ENCODE results near the gene MTHFD1.

Gene MTHFD1

DNA sequence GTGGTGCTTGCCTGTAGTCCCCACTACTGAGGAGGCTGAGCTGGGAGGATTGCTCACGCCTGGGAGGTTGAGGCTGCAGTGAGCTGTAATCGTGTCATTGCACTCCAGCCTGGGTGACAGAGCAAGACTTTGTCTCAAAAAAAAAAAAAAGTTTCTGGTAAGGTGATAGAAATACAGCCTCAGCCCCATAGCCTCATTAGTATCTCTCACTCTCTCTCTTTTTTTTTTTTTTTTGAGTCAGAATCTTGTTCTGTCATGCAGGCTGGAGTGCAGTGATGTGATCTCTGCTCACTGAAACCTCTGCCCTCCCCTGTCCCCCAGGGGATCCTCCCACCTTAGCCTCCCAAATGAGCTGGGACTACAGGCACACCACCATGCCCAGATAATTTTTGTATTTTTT lies 19.2 kb downstream of the MTHFD1 start:
- DNase-seq, result no peak

DNA sequence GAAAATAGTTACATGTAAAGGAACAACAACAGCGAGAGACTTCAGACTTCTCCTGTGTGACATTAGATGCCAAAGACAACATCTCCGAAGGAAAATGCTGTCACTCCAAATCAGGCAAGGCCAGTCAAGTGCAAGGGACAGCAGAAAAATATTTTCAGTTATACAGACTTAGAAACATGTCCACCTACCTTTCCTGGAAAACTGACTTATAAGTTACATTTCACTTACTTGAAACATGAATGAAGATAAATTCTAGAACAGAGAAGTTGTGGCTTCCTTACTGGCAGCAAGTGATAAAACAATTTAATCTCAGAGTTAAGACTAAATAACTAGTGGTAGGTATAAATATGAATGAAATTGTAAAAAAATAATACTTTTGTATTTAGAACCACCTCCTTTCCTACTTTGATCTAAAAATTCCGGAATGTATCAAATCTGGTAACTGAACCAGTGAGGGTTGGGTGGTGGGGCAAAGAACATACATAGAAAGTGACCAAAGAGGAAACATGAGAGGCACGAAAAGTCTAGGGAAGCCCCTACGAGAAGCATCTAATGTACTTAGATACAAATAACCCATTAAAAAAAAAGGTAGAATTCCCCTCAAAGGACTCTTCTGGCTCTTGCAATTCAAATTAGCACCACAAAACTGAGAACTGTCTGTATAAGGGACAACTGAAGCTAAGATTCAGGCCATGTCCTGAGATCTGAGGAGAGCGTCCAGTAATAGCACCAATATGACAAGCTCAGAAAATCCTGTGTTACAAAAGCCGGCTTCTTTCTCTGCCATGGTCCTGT lies 21.2 kb downstream of the MTHFD1 start:
- no peak for DNase-seq

DNA sequence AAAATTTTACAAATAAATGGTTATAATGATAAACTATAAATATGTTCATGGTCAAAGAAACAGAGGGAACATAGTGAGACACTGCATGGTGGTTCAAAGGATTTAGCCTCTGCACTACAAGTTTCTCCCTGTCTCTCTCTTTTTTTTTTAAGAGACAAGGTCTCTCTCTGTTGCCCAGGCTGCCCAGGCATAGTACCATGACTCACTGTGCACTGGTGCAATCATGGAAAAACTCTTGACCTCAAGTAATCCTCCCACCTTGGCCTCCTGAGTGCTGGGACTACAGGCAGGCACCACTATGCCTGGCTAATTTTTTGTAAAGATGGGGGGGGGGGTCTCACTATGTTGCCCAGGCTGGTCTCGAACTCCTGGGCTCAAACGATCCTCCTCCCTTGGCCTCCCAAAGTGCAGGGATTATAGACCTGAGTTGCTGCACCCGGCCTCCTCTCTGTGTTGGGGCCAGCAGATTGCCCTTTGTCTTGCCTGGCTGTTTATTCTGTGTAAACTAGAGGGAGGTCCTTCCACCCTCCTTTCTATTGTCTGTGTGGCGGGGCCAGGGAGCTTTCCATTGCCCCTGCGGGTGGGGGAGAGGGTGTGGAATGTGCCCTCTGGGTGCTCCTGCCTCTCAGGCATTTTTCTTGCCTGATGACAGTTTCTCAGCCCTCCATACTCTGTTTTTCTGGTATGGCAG lies 22.1 kb downstream of the MTHFD1 start:
- no peak for DNase-seq

DNA sequence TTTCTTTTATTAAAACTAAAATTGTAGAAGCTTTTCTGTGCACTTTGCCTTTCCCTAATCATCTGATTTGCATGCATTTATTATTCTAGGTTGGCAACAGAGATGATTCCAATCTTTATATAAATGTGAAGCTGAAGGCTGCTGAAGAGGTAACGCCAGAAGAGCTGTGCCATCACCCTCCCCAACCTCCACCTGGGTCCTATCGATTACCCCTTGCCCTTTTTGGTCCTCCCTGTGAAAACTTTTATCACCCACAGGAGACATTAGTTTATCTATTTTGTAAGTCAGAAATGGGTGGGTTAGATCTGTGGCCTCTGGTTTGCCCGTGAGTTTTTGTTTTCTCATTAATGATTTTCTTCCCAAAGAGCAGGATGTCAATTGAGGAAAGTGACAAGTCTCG lies 22.8 kb downstream of the MTHFD1 start:
- no peak for DNase-seq

DNA sequence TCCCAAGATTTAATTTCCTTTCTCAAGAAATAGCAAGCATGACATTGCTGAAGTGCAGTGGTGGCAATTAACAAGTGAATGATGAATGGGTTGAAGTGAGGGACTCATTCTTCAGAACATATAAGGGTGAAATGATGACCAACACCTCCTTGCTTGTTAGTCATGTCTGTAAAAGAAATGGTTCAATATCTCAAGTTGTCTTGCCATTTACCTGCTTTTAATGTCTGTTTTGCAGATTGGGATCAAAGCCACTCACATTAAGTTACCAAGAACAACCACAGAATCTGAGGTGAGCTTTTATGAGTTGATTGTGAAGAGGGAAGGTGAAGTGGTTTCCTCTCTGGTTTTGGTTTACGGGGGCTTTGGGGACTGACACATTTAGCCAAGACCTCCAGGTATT lies 24.1 kb downstream of the MTHFD1 start:
- no peak for DNase-seq

DNA sequence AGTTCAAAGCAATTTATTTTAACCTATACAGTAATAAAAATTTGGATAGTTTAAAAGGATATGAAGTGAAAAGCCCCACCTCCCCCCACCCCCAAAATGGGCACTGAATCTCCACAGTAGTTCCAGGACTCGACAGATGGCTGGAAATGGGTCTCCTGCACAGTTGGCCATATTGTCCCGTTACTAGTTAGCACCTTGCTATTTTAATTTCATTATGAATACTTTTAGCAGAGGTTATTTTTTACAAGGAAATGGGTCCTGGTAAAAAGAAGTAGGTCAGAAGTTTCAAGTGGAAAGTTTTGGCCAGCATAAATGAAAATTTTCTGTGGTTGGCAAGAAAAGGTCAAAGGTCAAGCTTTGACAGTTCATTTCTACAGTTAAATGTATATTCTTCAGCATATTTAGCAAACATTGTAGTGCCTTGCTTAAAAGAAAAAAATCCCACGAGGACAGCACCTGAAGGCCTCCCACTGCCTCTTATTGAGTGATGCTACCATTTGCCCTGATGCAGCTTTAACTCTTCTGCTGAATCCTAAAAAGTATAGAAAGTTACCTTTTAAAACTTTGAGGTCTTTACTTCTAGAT lies 28.3 kb downstream of the MTHFD1 start:
- no peak for DNase-seq

DNA sequence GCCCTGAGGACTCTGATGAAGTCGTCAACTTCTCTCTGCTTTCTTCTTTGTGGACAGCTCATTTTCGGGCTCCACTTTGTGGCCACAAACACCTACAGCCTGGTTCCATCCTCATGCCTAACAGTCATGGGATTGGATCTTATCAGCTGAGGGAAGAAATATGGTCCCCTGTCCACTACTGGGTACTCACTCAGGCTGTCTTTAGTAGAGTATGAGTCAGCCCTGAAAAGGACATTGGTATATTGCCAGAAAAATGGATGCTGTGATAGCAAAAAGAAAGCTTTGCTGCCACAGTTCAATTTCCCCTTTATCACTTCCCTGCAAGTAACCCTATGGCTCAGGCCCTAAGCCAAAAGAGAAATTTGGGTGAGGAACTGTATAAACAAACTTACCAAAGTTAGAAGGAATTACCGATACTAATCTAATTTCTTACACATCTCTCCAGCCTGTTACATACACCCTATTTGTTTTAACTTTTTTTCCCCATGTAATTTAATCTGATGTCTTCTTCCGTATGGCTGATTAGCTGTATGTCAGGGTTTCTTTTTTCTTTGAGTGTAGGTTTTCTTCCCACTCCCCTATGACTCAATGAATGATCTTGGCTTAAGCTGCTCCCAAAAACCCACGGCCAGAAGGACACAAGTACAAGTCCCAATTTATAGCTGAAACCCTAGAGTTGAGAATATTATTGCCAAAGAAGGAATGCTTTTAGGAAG lies 29.1 kb downstream of the MTHFD1 start:
- DNase-seq, result no peak

DNA sequence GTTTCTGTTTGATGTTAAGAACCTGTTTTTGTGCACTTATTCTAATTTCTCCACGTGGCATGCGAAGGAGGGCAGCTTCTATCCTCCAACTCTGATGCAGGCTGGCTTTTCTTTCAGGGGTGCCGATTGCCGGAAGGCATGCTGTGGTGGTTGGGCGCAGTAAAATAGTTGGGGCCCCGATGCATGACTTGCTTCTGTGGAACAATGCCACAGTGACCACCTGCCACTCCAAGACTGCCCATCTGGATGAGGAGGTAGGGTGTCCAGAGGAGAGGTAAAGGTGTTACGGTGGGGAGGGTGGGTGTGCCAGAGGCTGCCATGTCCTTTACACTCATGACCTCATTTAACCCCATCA lies 29.6 kb downstream of the MTHFD1 start:
- no peak for DNase-seq

DNA sequence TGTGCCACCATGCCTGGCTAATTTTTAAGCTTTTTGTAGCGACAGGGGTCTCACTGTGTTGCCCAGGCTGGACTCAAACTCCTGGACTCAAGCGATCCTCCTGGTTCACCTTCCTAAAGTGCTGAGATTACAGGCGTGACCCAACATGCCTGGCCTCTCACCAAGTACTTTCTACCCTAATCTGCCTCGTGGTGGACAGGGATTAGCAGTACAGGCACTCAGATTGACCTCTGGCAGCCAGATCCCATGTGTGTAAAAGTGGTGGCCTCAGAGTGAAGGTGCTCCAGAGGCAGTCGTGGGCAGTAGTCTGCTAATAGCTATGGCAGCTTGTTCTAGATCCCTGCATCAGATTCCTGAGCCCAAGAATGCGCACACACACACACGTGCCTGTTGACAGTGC lies 30.9 kb downstream of the MTHFD1 start:
- no peak for DNase-seq

DNA sequence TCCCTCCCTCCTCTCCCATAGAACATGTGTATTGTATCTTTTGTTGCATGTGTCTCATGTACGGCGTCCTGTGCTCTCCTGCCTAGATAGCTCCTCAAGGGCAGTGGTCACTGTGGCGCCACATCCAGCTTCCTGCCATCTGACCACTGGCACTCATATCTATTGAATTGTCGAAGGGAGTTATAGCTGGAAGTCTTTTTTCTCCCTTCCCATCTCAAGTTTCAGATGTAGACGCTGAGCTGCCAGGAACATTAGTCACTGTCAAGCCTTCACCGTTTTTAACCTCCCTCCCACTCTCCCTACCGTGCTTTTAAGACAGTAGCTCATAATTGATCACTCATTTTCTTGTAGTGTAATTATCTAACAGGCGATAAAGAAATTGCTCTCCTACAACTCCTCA lies 33.0 kb downstream of the MTHFD1 start:
- no peak for DNase-seq

DNA sequence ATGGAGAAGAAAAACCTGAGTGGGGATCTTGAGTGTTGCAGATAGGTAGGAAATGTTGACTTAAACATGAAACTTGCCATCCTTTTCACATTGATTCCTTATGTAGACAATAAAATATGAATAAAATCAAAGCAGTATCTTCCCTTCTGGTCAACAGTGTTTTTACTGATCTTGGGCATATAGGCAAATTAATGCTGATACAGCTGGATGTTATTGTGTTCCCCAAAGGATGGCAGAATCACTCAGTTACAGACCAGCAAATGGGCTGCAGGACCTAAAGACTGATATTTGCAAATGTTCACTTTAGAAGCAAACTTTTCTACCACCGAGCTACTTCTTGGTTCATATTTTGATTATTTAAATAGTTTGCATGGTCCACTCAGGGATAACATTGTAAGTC lies 33.9 kb downstream of the MTHFD1 start:
- no peak for DNase-seq

DNA sequence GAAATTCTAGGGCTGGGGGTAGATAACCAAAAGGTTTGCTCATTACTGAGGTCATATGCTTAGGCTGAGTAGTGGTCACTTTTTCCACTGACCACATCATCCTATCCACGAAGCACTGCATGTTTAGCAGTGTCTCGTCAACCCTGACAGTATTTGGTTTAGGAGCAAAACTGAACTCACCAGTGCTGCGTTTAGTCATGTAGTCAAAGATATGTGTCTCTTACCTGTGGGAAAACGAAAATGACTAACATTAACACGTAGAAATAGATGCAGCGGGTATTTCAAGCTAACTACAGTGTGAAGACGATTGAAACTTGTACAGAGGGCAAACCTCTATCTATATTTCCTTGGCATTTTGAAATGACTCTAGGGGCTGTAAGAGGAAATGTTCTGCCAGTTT lies 34.6 kb downstream of the MTHFD1 start:
- DNase-seq, result no peak

DNA sequence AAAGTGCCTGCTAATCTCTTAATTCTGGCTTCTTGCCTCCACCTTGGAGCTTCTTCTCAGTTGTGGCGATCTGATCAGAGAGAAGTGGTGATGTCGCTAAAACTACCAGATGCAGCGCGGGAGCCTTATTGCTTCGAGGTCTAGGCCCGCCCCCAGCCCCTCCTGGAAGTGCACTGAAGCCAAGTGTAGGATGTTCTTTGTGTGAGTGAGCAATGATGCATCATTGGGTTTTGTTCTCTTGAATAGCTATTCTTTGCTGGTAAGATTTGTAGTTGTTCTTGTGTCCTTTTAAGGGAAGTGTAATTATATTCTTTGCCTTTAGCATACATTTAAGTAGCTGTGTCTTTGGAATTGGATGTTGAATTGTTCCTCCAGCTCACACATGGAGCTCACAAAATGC lies 35.8 kb downstream of the MTHFD1 start:
- no peak for DNase-seq

DNA sequence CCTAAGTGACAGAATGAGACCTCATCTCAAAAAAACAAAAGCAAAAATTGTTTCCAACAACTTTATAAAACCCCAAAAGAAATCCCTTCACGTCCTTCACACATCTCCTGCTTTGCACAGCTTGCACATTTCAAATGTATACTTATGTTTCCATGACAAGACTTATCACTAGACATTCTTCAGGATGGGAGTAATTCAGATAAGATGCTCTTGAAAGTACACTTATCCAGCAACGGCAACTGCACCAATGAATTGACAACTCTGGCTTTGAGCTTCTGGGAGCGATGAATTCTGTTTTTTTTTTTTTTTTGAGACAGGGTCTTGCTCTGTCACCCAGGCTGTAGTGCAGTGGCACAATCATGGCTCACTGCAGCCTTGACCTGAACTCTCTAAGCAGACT lies 46.4 kb downstream of the MTHFD1 start:
- no peak for DNase-seq

DNA sequence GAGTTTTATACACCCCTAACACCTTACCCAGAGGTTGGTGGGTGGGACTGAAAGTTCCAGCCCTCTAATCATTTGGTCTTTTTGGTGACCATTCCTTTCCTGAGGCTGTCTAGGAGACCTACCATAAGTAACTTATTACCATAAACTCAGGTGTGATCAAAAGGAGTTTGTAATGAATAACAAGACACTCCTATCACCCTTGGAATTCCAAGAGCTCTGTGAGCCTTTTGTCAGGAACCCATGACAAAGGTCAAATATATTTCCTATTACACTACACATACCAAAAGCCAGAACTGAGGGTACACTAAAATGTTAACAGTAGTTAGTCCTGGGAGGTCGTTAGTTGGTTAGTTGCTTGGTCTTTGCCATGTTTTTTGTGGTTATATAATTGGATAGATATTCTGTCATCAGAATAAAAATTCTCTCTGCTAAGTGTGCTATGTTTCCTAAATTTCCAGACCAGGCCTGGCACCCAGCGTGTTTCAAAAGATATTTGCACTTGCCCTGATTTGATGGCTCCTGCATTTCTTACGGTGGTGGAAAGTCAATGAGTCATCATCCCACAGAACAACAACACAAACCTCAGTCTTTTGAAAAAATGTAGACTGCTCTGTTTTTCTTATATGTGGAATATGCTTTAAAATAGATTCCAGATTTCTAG lies 50.2 kb downstream of the MTHFD1 start:
- peak; percentile 35 for DNase-seq

DNA sequence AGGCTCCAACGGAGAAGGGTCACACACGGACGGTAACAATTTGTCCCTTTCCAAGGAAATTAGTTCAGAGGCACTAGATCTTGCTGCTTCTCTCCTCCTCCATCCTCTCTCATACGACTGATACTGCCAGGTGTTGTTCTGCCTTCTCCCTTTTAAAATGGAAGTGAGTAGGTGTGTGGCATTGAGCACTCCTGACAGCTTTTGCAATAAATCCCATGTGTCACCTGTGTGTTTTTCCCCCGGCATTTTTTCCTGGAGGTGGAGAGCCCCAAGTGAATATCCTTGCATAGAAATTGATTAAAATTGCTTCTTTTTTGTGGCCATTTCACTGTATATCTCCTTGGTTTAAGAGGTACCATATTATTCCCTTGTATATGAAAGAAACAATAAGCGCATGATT lies 51.0 kb downstream of the MTHFD1 start:
- no peak for DNase-seq

DNA sequence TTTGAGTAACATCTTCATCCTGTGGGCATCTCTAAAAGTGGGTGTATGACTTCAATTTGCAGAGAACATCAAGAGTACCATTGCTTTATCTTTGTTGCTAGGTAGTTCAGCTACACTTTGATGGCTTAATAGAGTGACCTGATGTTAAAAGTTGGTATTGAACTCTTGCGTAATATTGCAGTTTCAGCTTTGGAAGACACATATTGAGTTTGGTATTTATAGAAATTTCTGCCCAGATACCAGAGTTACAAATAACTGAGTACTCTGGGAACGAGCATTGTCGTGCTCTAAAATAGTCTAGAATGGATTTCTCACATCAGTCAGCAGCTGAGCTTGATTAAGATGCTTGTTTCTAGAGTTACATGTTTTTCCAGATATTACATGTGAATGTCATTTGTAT lies 52.3 kb downstream of the MTHFD1 start:
- no peak for DNase-seq

DNA sequence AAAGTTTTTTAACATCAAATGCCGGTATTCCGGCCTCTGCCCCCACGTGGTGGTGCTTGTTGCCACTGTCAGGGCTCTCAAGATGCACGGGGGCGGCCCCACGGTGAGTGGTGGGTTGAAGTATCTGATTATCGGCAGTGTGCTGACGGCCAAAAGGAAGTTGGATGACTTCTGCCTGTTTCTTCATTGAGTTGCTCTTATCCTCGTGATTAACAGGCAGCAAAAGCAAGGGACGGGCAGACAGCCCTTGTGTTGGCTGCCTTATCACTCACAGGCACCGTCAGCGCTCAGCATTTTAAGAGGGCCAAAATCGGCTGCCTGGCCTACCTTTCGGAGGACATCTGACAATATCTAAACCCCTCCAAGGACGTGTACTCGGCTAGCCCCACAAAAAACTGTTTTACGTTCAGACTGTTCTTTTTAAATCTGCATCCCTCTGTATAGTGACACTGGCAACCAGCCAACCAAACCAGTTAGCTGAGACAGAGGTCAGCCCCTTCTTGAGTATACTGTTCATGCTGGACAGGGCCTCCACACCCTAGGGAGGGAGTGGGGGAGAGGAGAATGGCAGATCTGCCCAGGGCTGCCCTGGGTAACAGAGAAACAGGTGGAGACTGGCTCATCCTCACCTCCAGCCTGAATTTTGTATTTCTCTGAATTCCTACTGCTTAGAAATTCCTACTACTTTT lies 54.3 kb downstream of the MTHFD1 start:
- no peak for DNase-seq

DNA sequence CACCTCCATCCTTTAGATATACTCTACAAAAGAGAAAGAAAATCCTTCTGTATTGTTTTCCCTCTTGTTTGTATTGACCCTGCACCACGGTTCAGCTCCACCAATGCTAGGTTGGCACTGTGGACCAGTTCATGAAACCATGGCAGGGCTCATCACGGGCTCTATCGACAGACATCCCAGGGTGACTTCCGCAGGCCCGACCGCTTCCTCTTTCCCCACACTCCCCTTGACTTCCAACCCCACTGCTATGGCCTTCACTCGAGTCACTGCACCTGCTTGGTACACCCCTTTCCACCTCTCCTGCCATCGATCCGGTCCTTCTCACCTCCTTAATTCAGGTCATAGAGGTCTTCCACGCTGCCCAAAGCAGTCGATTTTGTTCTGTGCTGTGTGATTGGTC lies 56.0 kb downstream of the MTHFD1 start:
- DNase-seq, result no peak

DNA sequence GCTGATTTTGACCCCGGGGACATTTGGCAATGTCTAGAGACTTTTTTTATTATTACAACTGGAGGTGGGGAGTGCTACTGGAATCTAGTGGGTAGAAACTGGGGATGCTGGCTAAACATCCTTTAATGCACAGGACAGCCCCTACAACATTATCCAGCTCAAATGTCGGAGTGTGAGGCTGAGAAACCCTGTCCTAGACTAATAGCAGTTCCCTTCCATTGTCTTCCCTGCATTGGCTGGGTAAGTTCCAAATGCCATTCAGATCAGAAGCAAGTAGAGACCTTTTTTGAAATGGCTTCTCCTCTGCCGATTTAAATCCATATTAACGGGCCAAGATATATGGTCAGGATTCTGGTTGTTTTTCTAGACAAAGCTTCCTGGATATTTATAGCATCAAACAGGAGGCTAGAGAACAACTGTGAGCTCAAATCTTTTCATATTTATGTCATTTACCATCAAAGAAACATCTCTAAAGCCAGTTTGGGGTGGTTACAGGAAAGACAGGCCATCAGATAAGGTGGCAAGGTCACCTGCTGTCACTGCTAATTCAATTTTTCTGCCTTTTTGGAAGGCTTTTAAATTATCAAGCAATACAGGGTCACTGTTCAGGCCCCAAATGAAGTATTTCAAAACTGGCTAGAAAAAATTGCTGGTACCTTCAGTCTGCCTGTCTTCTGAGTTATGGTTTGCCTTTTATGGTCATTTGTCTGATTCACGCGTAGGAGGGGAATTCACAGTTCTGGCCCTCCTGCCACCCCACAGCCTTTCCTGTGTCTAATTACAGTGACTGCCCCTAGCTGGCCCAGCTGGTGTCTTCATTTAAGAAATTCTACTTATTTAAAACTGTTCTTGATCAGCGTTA lies 57.1 kb downstream of the MTHFD1 start:
- peak; percentile 73 for DNase-seq

DNA sequence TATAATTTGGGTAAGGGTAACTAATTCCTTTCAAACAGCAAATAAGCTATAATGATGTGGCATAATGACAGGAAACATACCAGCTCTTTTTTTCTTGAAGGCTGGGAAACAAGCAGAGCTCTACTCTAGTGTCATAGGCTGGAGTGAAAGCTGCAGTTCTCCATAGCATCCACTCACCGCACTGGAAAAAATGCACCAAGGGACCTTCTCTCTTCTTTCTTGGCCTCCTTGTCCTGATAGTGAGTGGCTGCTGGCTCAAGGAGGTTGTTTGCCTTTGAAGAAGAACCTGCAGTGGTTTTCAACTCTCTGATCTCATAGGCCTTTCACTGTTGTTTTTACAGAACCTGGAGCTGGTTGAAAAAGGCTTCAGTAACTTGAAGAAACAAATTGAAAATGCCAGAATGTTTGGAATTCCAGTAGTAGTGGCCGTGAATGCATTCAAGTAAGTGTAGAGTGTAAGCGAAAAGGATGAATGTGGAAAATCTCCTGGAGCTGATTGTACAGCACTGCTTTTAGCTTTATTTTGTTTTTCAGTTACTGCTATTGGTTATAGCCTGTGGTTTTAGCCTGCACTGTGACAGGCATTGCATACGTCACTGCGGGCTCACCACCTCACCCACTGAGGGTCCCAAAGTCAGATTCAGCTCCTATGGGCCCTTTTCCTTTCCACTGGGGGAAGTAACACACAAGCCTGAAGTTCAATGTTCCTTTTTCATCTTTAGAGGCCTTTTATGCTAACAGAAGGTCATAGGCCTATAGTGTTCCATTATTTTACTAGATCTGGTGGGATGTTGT lies 59.9 kb downstream of the MTHFD1 start:
- DNase-seq, result peak; percentile 18
